Raji (cell line): ENCODE measurements around the gene GAB2.

Experiments
- POLR2A ChIP-seq: IDR thresholded peaks from 2 replicates; pipeline ENCODE4 v1.6.1; 2011; ENCODE audit warnings: low read depth, low read length, control low read depth; ENCODE audit not compliant: insufficient read depth

GAB2 gene

DNA sequence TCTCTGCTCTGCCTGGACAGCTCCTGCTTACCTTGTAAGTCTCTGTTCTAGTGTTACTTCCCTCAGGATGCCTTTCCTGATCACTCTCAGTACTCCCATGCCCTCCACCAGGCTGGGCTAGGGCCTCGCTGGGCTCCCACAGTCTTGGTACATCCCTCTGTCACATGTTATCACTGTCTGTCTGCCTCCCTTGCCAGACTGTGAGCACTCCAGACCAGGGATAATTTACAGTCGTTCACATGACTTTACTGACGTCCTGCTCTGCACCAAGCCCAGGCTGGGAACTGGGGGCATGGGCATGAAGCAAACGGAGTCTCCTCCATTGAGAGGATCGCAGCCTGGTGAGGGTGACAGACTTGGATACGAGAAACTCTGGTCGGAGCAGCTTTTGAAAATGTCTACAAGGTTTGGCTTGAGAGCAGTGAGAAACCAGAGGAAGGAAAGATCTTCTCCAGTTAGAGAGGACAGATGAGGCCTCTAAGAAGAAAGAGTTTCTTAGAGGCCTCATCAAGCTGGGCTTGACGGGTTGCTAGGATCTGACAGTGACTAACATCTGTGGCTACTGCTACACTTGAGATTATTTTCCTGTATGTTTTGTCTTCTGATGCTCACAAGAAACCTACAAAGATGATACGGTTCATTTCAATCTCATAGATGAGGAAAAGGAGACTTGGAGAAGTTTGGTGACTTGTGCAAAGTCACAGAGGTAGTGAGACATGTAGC, 216.4 kb downstream of the GAB2 start:
- no peak for TF ChIP-seq POLR2A

DNA sequence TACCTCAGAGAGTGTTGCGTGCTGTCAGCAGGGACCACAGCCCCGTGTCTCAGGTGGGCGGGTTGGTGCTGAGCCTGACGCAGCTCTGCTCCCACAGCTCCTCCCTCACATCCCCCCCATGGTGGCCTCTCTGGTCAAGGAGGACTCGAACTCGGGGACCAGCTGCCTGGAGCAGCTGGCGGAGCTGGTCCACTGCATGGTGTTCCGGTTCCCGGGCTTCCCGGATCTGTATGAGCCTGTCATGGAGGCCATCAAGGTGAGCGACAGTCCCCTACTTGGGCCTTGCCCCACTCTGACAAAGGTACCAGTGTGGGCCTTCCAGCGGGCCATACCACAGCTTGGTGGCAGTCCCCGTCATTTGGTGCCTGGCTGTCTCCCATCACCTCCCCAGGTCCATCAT, 217.1 kb downstream of the GAB2 start:
- no peak for TF ChIP-seq POLR2A

DNA sequence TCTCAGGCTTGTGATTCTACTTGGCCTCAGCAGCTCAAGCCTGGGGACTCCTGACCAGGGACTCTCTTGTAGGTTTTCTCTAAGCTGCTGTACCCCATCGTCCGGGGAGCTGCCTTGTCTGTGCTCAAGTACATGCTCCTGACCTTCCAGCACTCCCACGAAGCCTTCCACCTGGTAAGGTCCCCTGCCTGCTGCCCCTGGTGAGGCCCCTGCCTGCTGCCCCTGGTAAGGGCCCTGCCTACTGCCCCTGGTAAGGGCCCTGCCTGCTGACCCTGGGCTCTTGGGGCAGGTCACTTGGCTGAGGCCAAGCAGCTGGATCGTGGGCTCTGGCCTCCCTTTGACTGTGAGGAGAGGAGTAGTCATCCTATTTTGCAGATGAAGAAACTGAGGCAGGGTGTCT, 217.6 kb downstream of the GAB2 start:
- TF ChIP-seq POLR2A, result no peak

DNA sequence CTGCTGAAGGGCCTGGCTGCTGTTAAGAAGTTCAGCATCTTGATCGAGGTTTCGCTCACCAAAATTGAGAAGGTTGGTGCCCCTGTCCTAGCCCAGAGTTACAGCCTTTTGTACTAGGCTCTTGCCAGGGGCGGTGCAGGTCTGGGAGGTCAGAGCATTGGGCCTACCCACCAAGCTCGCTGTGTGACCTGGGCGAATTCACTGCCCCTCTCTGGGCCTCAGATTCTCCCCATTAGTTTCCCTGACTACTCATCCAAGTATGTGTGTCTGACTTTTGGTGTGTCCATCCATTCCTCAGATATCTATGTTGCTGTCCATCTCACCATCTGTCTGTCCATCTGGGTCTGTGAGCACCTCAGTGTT, 218.0 kb downstream of the GAB2 start:
- TF ChIP-seq POLR2A, result no peak

DNA sequence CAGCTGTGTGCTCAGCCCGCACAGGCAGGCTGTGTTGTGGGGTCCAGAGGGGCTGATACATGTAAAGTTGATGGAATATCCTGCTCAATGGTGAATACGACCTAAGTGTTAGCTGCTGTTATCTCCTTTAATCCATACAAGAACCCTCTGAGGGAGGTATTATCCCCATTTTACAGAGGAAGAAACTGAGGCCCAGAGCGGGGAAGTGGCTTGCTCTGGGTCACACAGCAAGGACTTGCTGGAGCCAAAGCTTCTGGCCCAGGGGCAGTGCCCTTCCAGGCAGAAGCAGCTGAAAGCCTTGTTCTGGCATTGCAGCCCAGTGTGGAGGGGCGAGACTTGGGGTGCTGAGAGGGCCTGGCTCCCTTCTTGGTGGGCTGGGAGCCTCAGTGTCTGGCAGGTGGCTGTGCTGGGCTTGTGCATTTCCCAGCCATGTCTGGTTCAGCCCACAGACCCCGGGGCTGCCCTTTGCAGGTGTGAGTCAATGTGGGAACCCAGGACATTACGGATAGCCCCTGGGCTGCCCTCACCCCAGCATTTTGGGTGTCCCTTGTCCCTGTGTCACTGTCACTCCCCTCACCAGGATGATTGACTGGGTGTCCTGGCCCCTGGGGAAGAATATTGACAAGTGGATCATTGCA, 218.5 kb downstream of the GAB2 start:
- TF ChIP-seq POLR2A, result no peak

DNA sequence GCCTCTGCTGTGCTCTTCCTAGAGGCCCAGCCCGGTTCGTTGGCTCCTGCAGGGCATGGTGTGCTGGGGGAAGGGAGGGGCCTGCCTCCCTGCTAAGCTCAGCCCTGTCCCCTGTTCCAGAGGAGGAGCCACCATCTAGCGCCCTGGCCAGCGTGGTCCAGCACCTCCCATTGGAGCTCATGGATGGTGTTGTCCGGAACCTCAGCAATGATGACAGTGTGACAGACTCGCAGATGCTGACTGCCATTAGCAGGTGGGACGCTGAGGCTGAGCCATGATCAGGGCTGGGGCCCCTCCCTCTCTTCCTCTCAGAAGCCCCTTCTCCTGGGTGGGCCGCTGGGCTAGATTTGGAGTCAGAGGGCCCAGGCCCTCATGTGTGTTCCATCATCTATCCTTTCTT, 219.8 kb downstream of the GAB2 start:
- TF ChIP-seq POLR2A, result no peak

DNA sequence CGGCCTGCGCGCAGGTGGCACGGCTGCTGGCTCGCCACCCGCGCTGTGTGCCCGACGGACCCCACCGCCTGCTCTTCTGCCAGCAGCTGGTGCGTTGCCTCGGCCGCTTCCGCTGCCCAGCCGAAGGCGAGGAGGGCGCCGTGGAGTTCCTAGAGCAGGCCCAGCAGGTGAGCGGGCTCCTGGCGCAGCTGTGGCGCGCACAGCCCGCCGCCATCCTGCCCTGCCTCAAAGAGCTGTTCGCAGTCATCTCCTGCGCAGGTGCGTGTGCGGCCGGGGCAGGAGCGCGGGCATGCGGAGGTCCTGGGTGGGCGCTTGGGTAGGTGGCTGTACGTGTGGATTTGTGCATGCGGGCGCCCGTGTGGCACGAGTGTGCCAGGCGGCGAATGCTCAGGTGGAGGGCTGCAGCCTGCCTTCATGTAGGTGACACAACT, 220.9 kb downstream of the GAB2 start:
- no peak for TF ChIP-seq POLR2A

DNA sequence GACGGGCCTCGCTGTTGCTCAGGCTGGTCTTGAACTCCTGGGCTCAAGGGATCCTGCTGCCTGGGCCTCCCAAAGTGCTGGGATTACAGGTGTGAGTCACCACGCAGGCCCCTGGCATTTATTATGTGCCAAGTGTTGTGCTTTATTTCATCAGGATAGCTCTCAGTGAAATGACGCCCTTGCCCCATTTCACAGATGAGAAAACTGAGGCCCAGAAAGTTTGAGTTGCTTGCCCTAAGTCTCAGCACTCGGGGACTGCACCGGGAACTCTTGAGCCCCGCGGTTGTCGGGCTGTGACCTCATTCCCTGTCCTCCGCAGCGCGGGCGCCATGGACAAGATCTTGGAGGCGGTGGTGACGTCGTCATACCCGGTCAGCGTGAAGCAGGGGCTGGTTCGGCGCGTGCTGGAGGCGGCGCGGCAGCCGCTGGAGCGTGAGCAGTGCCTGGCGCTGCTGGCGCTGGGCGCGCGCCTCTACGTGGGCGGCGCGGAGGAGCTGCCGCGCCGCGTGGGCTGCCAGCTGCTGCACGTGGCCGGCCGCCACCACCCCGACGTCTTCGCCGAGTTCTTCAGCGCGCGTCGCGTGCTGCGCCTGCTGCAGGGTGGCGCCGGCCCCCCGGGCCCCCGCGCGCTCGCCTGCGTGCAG, 221.6 kb downstream of the GAB2 start:
- TF ChIP-seq POLR2A, result no peak

DNA sequence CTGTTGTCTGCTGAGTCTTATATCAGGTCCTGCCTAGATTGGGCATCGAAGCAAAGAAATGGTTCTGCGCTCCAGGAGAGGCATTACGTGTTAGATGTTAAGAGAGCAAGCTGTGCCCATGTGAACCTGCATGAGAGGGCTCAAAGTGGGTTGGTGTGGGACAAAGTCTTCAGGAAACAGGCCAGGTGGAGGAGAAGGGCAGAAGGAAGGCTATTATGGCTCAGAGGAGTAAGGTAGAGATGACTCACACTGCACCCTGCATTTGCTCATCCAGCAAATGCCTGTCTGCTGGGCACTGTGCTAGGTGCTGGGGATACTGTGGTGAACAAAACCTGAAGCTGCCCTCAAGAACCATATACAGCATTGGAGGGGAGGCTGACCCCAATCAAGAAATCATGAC, 223.1 kb downstream of the GAB2 start:
- no peak for TF ChIP-seq POLR2A

DNA sequence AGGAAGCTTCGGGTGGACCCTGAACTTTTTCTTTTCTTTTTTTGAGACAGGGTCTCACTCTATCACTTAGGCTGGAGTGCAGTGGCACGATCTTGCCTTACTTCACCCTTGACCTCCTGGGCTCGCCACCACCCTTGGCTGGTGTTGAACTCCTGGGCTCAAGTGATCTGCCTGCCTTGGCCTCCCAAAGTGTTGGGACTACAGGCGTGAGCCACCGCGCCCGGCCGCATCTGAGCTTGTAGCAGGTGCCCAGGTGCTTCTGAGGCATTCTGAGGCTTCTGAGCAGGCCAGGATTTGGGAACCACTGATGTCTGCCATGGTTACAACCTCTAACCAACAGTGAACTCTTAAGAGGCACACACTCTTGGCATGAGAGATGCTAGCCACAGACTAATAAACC, 223.8 kb downstream of the GAB2 start:
- TF ChIP-seq POLR2A, result no peak

DNA sequence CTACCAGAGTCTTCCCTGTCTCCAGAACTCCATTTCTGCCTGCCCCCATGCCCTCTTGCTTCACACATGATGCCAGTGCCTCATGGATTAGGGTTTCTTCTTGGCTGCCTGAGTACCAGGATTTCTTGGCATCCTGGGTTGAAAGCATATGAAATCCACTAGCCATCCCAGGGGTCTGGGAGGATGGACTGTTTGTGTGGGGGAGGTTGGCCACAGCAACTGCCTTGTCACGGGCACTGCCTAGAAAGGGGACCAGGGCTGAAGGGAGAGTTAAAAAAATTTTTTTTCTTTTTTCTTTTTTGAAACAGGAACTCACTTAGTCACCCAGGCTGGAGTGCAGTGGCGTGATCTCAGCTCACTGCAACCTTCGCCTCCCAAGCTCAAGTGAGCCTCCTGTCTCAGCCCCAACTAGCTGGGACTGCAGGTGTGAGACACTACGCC, 224.7 kb downstream of the GAB2 start:
- no peak for TF ChIP-seq POLR2A

DNA sequence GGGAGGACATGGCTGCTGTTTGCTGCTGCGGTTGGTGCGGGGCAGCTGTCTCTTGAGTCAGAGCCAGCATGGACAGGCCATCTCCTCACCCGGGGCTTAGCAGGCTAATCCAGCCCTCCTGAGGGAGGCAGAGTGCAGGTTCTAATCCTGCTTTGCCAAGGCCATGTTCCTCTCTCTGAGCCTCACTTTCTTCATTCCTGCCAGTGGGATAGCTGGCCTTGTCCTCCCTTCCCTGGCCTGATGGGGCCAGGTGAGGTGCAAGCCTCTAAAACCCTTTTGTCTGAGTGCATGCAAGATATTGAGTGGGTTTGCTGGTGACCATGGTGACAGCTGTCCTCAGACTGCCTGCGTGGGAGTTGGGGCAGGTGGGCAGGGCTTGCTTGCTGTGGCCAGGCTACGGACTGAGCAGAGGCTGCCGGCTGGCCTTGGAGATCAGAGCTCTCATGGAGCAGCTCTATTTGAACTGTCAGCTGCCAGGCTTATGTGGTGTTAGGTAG, 225.3 kb downstream of the GAB2 start:
- TF ChIP-seq POLR2A, result no peak

DNA sequence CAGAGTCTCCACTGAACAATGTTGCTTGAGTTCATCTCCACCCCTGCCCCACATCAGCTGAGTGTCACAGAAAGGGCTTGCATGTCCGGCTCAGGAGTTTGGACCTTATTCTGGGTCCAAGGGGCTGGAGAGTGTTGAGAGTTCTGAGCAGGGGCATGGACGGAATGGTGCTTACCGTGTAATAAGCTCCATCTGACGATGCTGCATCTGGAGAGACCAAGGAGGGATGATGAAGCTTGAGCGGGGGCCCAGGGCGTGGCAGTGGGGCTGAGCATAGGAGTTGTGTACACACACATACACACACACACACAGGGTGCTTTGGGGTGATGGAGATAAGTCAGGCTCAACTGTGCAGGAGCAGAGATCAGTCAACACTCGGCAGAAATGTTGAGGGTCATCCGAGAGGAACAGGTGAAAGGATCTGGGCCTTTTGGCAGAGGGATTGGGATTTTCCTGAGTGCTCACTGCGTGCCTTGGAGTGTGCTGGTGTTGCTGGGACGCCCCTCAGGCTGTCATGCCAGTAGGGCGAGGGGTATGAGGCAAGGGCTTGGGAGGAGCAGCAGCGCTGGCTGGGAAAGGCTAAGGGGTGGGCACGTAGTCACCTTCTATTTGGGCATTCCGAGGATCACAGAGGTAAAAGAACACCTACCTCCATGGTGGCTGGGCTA, 226.6 kb downstream of the GAB2 start:
- TF ChIP-seq POLR2A, result no peak

DNA sequence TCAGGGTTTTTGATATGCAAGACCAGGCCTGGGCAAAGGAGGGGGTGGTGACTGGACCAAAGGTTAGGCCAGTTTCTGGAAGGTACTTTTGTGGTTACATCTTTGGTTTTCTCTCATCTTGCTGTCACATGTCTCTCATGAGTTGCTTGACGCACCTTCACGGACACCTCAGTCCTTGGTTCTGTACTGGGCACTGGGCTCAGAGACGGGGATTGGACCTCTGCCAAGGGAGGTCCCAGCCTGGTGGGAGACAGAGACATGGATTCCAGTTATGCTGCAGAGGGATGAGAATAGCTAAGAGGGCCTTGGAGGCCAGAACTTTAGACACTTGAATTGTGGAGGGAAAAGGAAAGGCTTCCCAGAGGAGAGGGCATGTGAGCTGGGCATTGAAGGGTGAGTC, 227.2 kb downstream of the GAB2 start:
- TF ChIP-seq POLR2A, result no peak

DNA sequence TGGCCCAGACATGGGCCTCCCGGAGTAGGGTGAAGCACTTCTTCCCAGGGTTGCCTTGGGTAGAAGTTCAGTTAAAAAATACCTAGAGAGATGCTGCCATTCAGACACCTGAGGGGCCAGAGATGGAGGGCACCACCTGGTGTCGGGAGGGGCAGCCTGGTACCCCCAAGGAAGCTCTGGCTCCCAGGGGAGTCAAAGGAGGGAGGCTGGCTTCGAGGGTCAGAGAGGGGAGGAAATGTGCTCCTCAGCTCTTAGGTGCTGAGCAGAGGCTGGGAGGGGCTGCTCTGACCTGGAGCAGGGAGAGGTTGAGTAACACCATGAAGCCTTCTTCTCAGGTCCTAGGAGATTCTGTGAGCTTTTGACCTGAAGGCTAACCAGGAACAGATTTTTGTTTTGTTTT, 227.8 kb downstream of the GAB2 start:
- no peak for TF ChIP-seq POLR2A
